GM19238 (cell line): ENCODE data around the gene RAB43.
"Not testable (repeated sequence)": the region's sequence is repeated elsewhere in the genome, so short reads cannot be mapped to it uniquely, and the experiment has no call there.

Experiments
- DNase-seq: peaks from one replicate; pipeline ENCODE4 v3.0.0; 2011; ENCODE audit warnings: low spot score; ENCODE audit not compliant: insufficient read length

RAB43 gene

GRCh38 chr3:129121792-129122411 is at the start of gene RAB43:
RAB43 (minus strand) TSS chr3:129121804; CDS start chr3:129121489, 315 bp downstream.
- DNase-seq, result peak; percentile 91

- no peak for DNase-seq
These were observed 45.2 kb upstream of the RAB43 start for GRCh38 chr3:129166579-129167332.

- DNase-seq, result not testable (repeated sequence)
These were observed 44.0 kb upstream of the RAB43 start for GRCh38 chr3:129165594-129165993.

- DNase-seq, result no peak
These were observed 42.9 kb upstream of the RAB43 start for GRCh38 chr3:129164500-129164899.

GRCh38 chr3:129162729-129163579 is 41.4 kb upstream of the RAB43 start:
- DNase-seq, result no peak

- peak; percentile 9 for DNase-seq
These were observed 40.3 kb upstream of the RAB43 start for GRCh38 chr3:129161860-129162271.

GRCh38 chr3:129160891-129161859 is 39.6 kb upstream of the RAB43 start, which contains the start of gene ISY1:
ISY1 (minus strand) TSS chr3:129161063; CDS start chr3:129160975, 88 bp downstream.
- DNase-seq, result peak; percentile 86

- no peak for DNase-seq
These were observed 23.2 kb upstream of the RAB43 start for GRCh38 chr3:129144786-129145185.

GRCh38 chr3:129141011-129141410 is 19.4 kb upstream of the RAB43 start:
- DNase-seq, result not testable (repeated sequence)

GRCh38 chr3:129139911-129140310 is 18.3 kb upstream of the RAB43 start:
- no peak for DNase-seq

GRCh38 chr3:129136275-129136674 is 14.7 kb upstream of the RAB43 start:
- DNase-seq, result not testable (repeated sequence)

GRCh38 chr3:129132097-129132866 is 10.7 kb upstream of the RAB43 start:
- no peak for DNase-seq

GRCh38 chr3:129131465-129132088 is 10.0 kb upstream of the RAB43 start:
- no peak for DNase-seq

- DNase-seq, result no peak
These were observed 8.7 kb upstream of the RAB43 start for GRCh38 chr3:129130291-129130813.

GRCh38 chr3:129128357-129129155 is 7.0 kb upstream of the RAB43 start:
- DNase-seq, result no peak

- no peak for DNase-seq
These were observed 5.2 kb upstream of the RAB43 start for GRCh38 chr3:129126726-129127280.

GRCh38 chr3:129123314-129124060 is 1.9 kb upstream of the RAB43 start:
- DNase-seq, result no peak
